ENCODE results near the gene FZD10. TPM values are rescaled to one million over a fixed set of nuclear protein-coding genes. Genes with fewer than 3 reads are reported as not detected.
A peak's percentile ranks its signal among the peaks of the same experiment; 100 is the strongest.

The FZD10 gene
- polyA plus RNA-seq, 1 donor (not counting 4 experiments of a cell fraction or from before 2014, with no cell fraction given), result 0.55 TPM

- TF ChIP-seq EZH2 (IDR thresholded peaks at IDR 0.05; ENCODE audit: low read length), result no peak
- TF ChIP-seq, protein P1, sequence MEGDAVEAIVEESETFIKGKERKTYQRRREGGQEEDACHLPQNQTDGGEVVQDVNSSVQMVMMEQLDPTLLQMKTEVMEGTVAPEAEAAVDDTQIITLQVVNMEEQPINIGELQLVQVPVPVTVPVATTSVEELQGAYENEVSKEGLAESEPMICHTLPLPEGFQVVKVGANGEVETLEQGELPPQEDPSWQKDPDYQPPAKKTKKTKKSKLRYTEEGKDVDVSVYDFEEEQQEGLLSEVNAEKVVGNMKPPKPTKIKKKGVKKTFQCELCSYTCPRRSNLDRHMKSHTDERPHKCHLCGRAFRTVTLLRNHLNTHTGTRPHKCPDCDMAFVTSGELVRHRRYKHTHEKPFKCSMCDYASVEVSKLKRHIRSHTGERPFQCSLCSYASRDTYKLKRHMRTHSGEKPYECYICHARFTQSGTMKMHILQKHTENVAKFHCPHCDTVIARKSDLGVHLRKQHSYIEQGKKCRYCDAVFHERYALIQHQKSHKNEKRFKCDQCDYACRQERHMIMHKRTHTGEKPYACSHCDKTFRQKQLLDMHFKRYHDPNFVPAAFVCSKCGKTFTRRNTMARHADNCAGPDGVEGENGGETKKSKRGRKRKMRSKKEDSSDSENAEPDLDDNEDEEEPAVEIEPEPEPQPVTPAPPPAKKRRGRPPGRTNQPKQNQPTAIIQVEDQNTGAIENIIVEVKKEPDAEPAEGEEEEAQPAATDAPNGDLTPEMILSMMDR (optimal IDR thresholded peaks at IDR 0.05 in 1 of 3, IDR thresholded peaks at IDR 0.05 in 1 of 3, conservative IDR thresholded peaks at IDR 0.05 in 1 of 3; ENCODE audit: extremely low read depth in 1 of 3, insufficient read depth in 2 of 3, low read length in 3 of 3), result peak in 1 of 3 experiments; percentile 31
- no peaks in the 10 kb centered on the region for H3K27me3 ChIP-seq (ENCODE audit: control insufficient read depth, extremely low read depth, insufficient read depth, low read length)
- H3K79me2 ChIP-seq (ENCODE audit: control insufficient read depth, insufficient read depth, low read length), result no peaks in the 10 kb centered on the region
- FAIRE-seq (no peak), DNase-seq (ENCODE audit: low read depth, low spot score) (no peak)
- H2AFZ ChIP-seq (ENCODE audit: control insufficient read depth, low read length), result no peak overlapping the region
- no peaks in the 10 kb centered on the region for H3K9me1 ChIP-seq (ENCODE audit: control insufficient read depth, extremely low read depth, insufficient read depth, low read length)
- no peaks in the 10 kb centered on the region for H3K4me1 ChIP-seq (ENCODE audit: control insufficient read depth, extremely low read depth, insufficient read depth, low read length)
- no peak overlapping the region for H3K27ac ChIP-seq (ENCODE audit: control insufficient read depth, insufficient read depth, low read length)
- H3K9me3 ChIP-seq (ENCODE audit: control insufficient read depth, low read depth, low read length), result no peaks in the 10 kb centered on the region
- no peaks in the 10 kb centered on the region for H3K36me3 ChIP-seq (ENCODE audit: control insufficient read depth in 2 of 2, extremely low read depth in 1 of 2, insufficient read depth in 2 of 2, low read length in 2 of 2)
- dilution Hi-C loops (cut with MboI; ENCODE audit: extremely low pct_ligation_motif_present, low sequenced_read_pairs), result no loop called here
- no peak overlapping the region for H3K9ac ChIP-seq (ENCODE audit: control insufficient read depth, extremely low read depth, insufficient read depth, low read length)
- H4K20me1 ChIP-seq (ENCODE audit: control insufficient read depth, extremely low read depth, insufficient read depth, low read length), result no peaks in the 10 kb centered on the region
- H3K4me2 ChIP-seq (ENCODE audit: control insufficient read depth, extremely low read depth, insufficient read depth, low read depth, low read length), result no peak overlapping the region
- H3K4me3 ChIP-seq (ENCODE audit: control insufficient read depth in 2 of 3, extremely low read depth in 1 of 3, insufficient read depth in 2 of 3, low read depth in 1 of 3, low read length in 3 of 3), result no peak overlapping the region
Observed at GRCh38 chr12:130196827-130197226, 34.6 kb downstream of the FZD10 start.

DNA sequence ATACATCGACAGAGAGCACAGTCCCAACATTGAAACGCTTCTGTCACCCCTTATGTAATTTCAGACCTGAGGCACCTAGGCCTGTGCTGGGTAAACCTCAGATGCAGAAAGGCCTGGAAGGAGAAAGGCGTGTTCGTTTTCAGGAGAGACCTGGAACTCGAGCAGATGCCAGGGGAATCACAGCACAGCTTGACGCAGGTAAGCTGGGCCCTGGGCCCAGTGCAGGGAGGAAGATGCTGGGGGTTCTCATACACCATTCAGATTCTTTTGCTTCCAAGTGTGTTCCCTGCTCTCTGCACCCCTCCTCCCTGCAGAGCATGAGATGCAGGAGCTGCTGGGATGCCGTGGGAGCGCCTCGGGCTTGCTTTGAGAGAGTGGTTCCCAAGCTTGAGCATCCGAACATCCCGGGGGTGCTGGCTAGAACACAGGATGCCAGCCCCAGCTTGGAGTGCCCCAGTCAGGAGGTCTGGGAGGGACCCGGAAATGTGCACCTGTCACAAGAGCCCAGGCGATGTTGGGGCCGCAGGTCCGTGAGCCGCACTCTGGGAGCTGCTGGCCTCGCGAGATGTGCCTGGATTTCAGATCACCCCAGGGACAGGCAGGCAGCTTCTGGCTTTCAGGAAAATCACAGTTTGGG lies 35.9 kb downstream of the FZD10 start:
- Histone ChIP-seq H4K20me1 (ENCODE audit: control insufficient read depth, extremely low read depth, insufficient read depth, low read length) (no peaks in the 10 kb centered on the region), H3K4me1 (ENCODE audit: control insufficient read depth, extremely low read depth, insufficient read depth, low read length) (no peaks in the 10 kb centered on the region), H3K9me1 (ENCODE audit: control insufficient read depth, extremely low read depth, insufficient read depth, low read length) (no peaks in the 10 kb centered on the region), H3K27me3 (ENCODE audit: control insufficient read depth, extremely low read depth, insufficient read depth, low read length) (no peaks in the 10 kb centered on the region), H3K4me2 (ENCODE audit: control insufficient read depth, extremely low read depth, insufficient read depth, low read depth, low read length) (no peak overlapping the region), H3K79me2 (ENCODE audit: control insufficient read depth, insufficient read depth, low read length) (no peaks in the 10 kb centered on the region), H3K9me3 (ENCODE audit: control insufficient read depth, low read depth, low read length) (no peaks in the 10 kb centered on the region), H3K27ac (ENCODE audit: control insufficient read depth, insufficient read depth, low read length) (no peak overlapping the region), H3K9ac (ENCODE audit: control insufficient read depth, extremely low read depth, insufficient read depth, low read length) (no peak overlapping the region), H3K36me3 (ENCODE audit: control insufficient read depth in 2 of 2, extremely low read depth in 1 of 2, insufficient read depth in 2 of 2, low read length in 2 of 2) (no peaks in the 10 kb centered on the region), H3K4me3 (ENCODE audit: control insufficient read depth in 2 of 3, extremely low read depth in 1 of 3, insufficient read depth in 2 of 3, low read depth in 1 of 3, low read length in 3 of 3) (no peak overlapping the region), H2AFZ (ENCODE audit: control insufficient read depth, low read length) (no peak overlapping the region)
- FAIRE-seq (no peak), DNase-seq (ENCODE audit: low read depth, low spot score) (no peak)
- TF ChIP-seq, protein P1 (optimal IDR thresholded peaks at IDR 0.05 in 1 of 3, IDR thresholded peaks at IDR 0.05 in 1 of 3, conservative IDR thresholded peaks at IDR 0.05 in 1 of 3; ENCODE audit: extremely low read depth in 1 of 3, insufficient read depth in 2 of 3, low read length in 3 of 3), result no peak
- TF ChIP-seq EZH2 (IDR thresholded peaks at IDR 0.05; ENCODE audit: low read length), result no peak
- dilution Hi-C loops (cut with MboI; ENCODE audit: extremely low pct_ligation_motif_present, low sequenced_read_pairs), result no loop called here

Measured in keratinocyte (primary cell).